RWPE2 (cell line): ENCODE measurements around the gene KLHL26.
"Not testable (repeated sequence)": the region's sequence is repeated elsewhere in the genome, so short reads cannot be mapped to it uniquely, and the experiment has no call there.

Source experiments
- ATAC-seq: fragments of 200-7000 bp; cut with Tn5 transposase; 3 replicates; pipeline ENCODE4 v1.9.1; 2021; ENCODE audit warnings: low read depth
- DNase-seq: peaks from one replicate; pipeline ENCODE4 v3.0.0-alpha.2; 2020; ENCODE audit warnings: low spot score
- H3K27ac ChIP-seq: fragments of 450-650 bp; 2 replicates; pipeline ENCODE4 v1.5.1; 2017; ENCODE audit warnings: mild to moderate bottlenecking; ENCODE audit not compliant: poor library complexity, severe bottlenecking
- H3K27me3 ChIP-seq: fragments of 250-450 bp; sonication (Bioruptor Pico); 2 replicates; pipeline ENCODE4 v1.5.1; 2021; ENCODE audit warnings: mild to moderate bottlenecking, moderate library complexity; ENCODE audit not compliant: insufficient read depth, poor library complexity, severe bottlenecking
- H3K36me3 ChIP-seq: fragments of 250-450 bp; sonication (Bioruptor Pico); 2 replicates; pipeline ENCODE4 v1.5.1; 2020; ENCODE audit warnings: low read depth, mild to moderate bottlenecking, moderate library complexity
- H3K4me1 ChIP-seq: fragments of 250-450 bp; sonication (Bioruptor Pico); 2 replicates; pipeline ENCODE4 v1.5.1; 2021; ENCODE audit warnings: mild to moderate bottlenecking, moderate library complexity; ENCODE audit not compliant: insufficient read depth, poor library complexity, severe bottlenecking
- H3K4me3 ChIP-seq: fragments of 250-450 bp; sonication (Bioruptor Pico); 2 replicates; pipeline ENCODE4 v1.5.1; 2021; ENCODE audit warnings: mild to moderate bottlenecking, moderate library complexity; ENCODE audit not compliant: severe bottlenecking
- H3K9me3 ChIP-seq: fragments of 250-450 bp; sonication (Bioruptor Pico); 2 replicates; pipeline ENCODE4 v1.5.1; 2021; ENCODE audit warnings: mild to moderate bottlenecking, moderate library complexity; ENCODE audit not compliant: severe bottlenecking
- CTCF ChIP-seq: fragments of 450-650 bp; IDR thresholded peaks from one replicate; pipeline ENCODE4 v1.5.1; 2017; ENCODE audit warnings: mild to moderate bottlenecking, moderate library complexity; ENCODE audit not compliant: poor library complexity, severe bottlenecking

The KLHL26 gene

GRCh38 chr19:18589380-18590272 lies 47.2 kb upstream of the KLHL26 start:
- H3K4me3 ChIP-seq, result peak overlapping the region; percentile 63
- no peaks in the 10 kb centered on the region for H3K27me3 ChIP-seq
- DNase-seq (peak; percentile 75), ATAC-seq (peak; percentile 53)
- H3K27ac ChIP-seq, result peak overlapping the region; percentile 79
- peaks cover 5% of the 10 kb centered on the region for H3K4me1 ChIP-seq
- peaks cover 8% of the 10 kb centered on the region; the same call in 1 of the 2 replicates for H3K36me3 ChIP-seq
- TF ChIP-seq CTCF, result no peak
- H3K9me3 ChIP-seq, result no peaks in the 10 kb centered on the region

DNA sequence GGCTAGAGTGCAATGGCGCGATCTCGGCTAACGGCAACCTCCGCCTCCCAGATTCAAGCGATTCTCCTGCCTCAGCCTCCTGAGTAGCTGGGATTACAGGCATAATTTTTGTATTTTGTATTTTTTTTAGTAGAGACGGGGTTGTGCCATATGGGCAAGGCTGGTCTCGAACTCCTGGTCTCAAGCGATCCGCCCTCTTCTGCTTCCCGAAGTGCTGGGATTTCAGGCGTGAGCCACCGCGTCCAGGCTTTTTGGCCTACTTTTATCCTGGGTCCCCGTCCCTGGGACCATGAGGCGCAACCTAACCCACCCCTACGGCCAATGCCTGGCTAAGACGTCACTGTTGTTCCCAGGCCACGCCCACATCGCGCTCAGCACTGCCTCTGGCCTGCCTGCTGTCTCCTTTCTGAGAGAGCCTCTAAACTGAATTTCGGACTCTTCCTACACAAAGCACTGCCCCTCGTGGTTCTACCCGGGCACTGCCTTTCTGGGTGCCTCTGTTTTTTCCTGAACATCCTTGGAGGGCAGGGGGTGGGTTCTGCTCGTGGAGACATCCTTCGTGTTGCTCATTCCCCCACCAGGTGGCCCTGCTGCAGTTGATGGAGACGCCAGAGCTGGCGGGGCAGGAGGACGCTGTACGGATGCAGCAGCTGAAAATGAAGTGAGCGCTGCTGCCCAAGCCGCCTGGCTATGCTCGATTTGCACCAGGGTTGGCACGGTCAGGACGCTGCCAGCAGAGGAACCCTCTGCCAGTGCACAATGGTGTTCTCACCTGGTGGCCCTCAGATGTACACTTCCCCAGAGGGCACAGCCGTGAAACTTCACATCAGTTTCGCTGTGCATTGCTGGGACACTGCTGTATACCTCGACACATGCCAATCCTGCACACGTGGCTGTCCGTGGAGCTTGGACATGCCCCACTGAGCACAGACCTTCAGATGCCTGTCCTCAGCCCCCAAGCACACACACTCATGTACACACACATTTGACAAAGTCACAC lies 46.3 kb upstream of the KLHL26 start:
- Histone ChIP-seq H3K4me3 (peak overlapping the region; percentile 63), H3K27me3 (no peaks in the 10 kb centered on the region), H3K4me1 (peaks cover 5% of the 10 kb centered on the region), H3K27ac (peak overlapping the region; percentile 79), H3K9me3 (no peaks in the 10 kb centered on the region), H3K36me3 (peaks cover 8% of the 10 kb centered on the region; the same call in 1 of the 2 replicates)
- ATAC-seq, result peak; percentile 39
- peak; percentile 83 for DNase-seq
- TF ChIP-seq CTCF, result peak; percentile 49

DNA sequence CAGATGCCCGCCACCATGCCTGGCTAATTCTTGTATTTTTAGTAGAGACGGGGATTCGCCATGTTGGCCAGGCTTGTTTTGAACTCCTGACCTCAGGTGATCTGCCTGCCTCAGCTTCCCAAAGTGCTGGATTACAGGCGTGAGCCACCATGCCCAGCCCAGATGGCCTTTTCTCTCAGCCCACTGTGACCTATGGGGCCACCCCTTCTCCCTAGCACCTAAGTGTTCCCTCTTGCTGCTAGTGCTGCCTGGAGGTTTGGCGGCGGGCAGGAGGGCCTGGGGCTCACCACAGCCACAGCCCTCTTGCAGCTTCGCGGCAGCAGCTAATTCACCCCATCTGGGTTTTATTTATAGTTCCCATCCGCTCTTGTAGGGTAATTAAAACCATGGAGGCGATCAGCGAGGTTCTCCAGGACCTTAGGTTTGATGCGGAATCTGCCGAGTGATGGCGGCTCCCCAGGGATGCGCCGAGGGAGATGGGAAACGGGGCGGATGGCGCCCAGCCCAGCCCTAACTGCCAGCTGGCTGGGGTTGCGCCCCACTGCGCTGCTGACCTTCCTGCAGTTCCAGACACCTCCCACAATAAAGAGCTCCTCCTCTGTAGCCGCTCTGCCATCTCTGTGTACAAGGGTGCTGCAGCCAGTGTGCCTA lies 45.0 kb upstream of the KLHL26 start:
- Histone ChIP-seq H3K36me3 (peaks cover 8% of the 10 kb centered on the region; the same call in 1 of the 2 replicates), H3K9me3 (no peaks in the 10 kb centered on the region), H3K4me3 (no peak overlapping the region), H3K4me1 (peaks cover 5% of the 10 kb centered on the region), H3K27me3 (no peaks in the 10 kb centered on the region), H3K27ac (no peak overlapping the region)
- DNase-seq (no peak), ATAC-seq (no peak)
- TF ChIP-seq CTCF, result no peak

DNA sequence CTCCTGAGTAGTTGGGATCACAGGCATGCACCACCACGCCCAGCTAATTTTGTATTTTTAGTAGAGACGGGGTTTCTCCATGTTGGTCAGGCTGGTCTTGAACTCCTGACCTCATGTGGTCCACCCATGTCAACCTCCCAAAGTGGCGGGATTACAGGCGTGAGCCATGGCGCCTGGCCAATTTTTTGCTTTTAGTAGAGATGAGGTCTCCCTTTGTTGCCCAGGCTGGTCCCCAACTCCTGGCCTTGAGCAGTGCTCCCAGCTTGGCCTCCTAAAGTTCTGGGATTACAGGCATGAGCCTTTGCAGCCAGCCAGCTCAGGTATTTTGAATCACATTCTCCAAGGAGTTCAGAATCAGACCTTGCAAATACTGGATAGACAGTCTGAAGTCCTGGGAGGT lies 44.1 kb upstream of the KLHL26 start:
- not testable (repeated sequence) for H3K9me3 ChIP-seq, H3K4me1 ChIP-seq, H3K27me3 ChIP-seq, H3K27ac ChIP-seq, DNase-seq, H3K4me3 ChIP-seq, H3K36me3 ChIP-seq, ATAC-seq
